ENCODE measurements around the gene FGFRL1. TPM values are rescaled to one million over a fixed set of nuclear protein-coding genes. Genes with fewer than 3 reads are reported as not detected.
A peak's percentile ranks its signal among the peaks of the same experiment; 100 is the strongest.

The FGFRL1 gene
- total and polyA plus RNA-seq, 4 donors = 13.4 to 31.1 (median 15.2) TPM

DNA sequence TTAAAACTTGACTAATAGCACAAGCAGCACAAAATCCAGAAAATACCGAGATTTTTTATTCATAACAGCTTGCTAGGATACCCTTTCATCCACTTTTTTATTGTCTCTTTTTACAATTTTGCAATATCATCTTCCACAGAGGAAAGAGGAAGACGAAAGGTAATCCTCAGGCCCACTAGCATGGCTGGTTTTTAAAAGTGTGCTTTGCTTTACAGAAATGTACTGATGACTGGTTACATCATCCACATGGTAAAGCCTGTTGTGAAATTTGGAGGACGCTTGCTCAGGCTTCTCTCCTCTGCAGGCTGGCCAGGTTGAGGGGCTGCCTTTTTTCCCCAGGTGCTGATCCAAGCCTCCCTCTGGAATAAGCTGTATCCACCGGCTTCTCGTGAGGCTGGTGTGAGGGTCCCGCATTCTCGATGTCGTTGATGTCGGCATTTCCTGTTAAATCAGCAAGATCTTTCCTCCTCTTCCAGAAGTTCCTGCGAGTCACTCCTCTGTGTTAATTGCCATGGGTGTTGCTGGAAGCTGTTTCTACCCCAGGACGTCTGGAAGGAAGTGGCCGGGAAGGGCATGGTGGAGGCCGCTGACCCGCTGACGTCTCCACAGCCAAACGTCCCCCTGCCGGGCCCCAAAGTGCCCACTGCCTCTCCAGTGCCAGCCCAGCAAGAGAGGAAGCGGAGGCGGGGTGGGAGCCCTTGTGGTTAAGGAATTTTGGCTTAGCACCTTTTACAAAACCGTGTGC is 32.3 kb upstream of the FGFRL1 start:
- H3K9ac ChIP-seq (ENCODE audit: insufficient read depth in 1 of 2, low read length in 2 of 2) = no peak overlapping the region
- DNase-seq (peak in 1 of 3 donors; percentile 43), ATAC-seq (ENCODE audit: insufficient read depth, low FRiP score) (no peak)
- no peaks in the 10 kb centered on the region for H3K36me3 ChIP-seq (ENCODE audit: control insufficient read depth in 4 of 4, insufficient read depth in 4 of 4, low read length in 4 of 4)
- no peak overlapping the region for H3K4me3 ChIP-seq
- WGBS, 2 donors = 27 to 42% methylated on average over 20 of the region's 20 CpGs
- peaks cover 0 to 6% (median 0%) of the 10 kb centered on the region in 5 donors for H3K4me1 ChIP-seq (ENCODE audit: control insufficient read depth in 5 of 5, insufficient read depth in 5 of 5, low read length in 5 of 5)
- TF ChIP-seq, protein P1, sequence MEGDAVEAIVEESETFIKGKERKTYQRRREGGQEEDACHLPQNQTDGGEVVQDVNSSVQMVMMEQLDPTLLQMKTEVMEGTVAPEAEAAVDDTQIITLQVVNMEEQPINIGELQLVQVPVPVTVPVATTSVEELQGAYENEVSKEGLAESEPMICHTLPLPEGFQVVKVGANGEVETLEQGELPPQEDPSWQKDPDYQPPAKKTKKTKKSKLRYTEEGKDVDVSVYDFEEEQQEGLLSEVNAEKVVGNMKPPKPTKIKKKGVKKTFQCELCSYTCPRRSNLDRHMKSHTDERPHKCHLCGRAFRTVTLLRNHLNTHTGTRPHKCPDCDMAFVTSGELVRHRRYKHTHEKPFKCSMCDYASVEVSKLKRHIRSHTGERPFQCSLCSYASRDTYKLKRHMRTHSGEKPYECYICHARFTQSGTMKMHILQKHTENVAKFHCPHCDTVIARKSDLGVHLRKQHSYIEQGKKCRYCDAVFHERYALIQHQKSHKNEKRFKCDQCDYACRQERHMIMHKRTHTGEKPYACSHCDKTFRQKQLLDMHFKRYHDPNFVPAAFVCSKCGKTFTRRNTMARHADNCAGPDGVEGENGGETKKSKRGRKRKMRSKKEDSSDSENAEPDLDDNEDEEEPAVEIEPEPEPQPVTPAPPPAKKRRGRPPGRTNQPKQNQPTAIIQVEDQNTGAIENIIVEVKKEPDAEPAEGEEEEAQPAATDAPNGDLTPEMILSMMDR (IDR thresholded peaks at IDR 0.05; ENCODE audit: control extremely low read depth, extremely low read depth) = no peak
- H3K27ac ChIP-seq (ENCODE audit: low read depth in 1 of 2, low read length in 1 of 2) = peak overlapping the region in 1 of 2 donors; percentile 2
- H3K27me3 ChIP-seq (ENCODE audit: control insufficient read depth in 3 of 3, insufficient read depth in 3 of 3, low read length in 2 of 3) = no peaks in the 10 kb centered on the region
- no peaks in the 10 kb centered on the region for H3K9me3 ChIP-seq (ENCODE audit: control insufficient read depth in 4 of 4, insufficient read depth in 3 of 4, low read length in 3 of 4)

DNA sequence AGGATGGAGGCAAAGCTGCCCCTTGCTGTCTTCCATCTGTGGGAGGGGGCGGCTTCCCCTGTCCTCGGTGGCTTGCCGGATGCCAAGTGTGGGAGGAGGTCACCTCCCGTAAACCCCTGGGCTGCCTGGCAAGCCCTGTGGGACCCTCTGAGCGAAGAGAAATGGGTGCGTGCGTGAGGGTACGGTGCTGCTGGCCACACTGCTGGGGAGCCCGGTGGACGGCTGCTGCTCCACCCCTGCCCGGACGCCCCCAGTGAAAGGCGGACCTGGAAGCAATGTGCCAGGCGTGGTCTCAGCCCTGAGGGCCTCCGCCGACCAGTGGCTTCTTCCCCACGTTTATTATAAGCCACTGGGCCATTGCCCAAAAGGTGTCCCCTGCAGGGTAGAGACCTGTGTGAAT is 29.1 kb upstream of the FGFRL1 start:
- Histone ChIP-seq H3K4me1 (ENCODE audit: control insufficient read depth in 5 of 5, insufficient read depth in 5 of 5, low read length in 5 of 5) (peaks cover 0 to 18% (median 11%) of the 10 kb centered on the region in 5 donors), H3K9me3 (ENCODE audit: control insufficient read depth in 4 of 4, insufficient read depth in 3 of 4, low read length in 3 of 4) (no peaks in the 10 kb centered on the region), H3K27ac (ENCODE audit: low read depth in 1 of 2, low read length in 1 of 2) (no peak overlapping the region), H3K27me3 (ENCODE audit: control insufficient read depth in 3 of 3, insufficient read depth in 3 of 3, low read length in 2 of 3) (no peaks in the 10 kb centered on the region), H3K36me3 (ENCODE audit: control insufficient read depth in 4 of 4, insufficient read depth in 4 of 4, low read length in 4 of 4) (no peaks in the 10 kb centered on the region), H3K9ac (ENCODE audit: insufficient read depth in 1 of 2, low read length in 2 of 2) (no peak overlapping the region), H3K4me3 (no peak overlapping the region)
- WGBS, 2 donors = 93 to 98% methylated on average over 17 of the region's 17 CpGs
- no peak for ATAC-seq (ENCODE audit: insufficient read depth, low FRiP score)
- TF ChIP-seq, protein P1 (IDR thresholded peaks at IDR 0.05; ENCODE audit: control extremely low read depth, extremely low read depth) = no peak
- no peak for DNase-seq

DNA sequence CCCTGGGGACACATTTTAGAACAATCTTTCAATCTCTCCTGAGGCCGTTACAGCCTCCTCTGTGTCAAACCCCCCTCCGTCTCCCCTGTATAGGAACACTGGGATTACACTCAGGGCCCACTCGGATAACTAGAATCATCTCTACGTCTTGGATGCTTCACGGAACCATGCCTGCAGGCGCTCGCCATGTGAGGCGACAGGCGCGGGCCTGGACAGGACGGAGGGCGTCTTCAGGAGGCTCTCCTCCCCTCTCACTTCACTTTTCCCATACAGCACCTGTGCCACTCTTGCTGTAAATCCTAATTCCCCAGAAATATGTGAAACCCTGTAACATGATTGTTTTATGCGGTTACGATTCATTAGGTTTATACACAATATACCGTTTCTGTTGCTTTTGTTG is 28.6 kb upstream of the FGFRL1 start:
- H3K4me1 ChIP-seq (ENCODE audit: control insufficient read depth in 5 of 5, insufficient read depth in 5 of 5, low read length in 5 of 5) = peaks cover 0 to 21% (median 12%) of the 10 kb centered on the region in 5 donors
- no peak overlapping the region for H3K27ac ChIP-seq (ENCODE audit: low read depth in 1 of 2, low read length in 1 of 2)
- ATAC-seq (ENCODE audit: insufficient read depth, low FRiP score) (no peak), DNase-seq (no peak)
- H3K9me3 ChIP-seq (ENCODE audit: control insufficient read depth in 4 of 4, insufficient read depth in 3 of 4, low read length in 3 of 4) = no peaks in the 10 kb centered on the region
- H3K4me3 ChIP-seq = no peak overlapping the region
- H3K27me3 ChIP-seq (ENCODE audit: control insufficient read depth in 3 of 3, insufficient read depth in 3 of 3, low read length in 2 of 3) = no peaks in the 10 kb centered on the region
- H3K9ac ChIP-seq (ENCODE audit: insufficient read depth in 1 of 2, low read length in 2 of 2) = no peak overlapping the region
- H3K36me3 ChIP-seq (ENCODE audit: control insufficient read depth in 4 of 4, insufficient read depth in 4 of 4, low read length in 4 of 4) = no peaks in the 10 kb centered on the region
- TF ChIP-seq, protein P1 (IDR thresholded peaks at IDR 0.05; ENCODE audit: control extremely low read depth, extremely low read depth) = no peak
- WGBS, 2 donors = 97% methylated on average over 15 of the region's 15 CpGs
